Endothelial cell of umbilical vein (primary cell): ENCODE data around the gene SSH3. TPM values are rescaled to one million over a fixed set of nuclear protein-coding genes. Genes with fewer than 3 reads are reported as not detected.

Experiments
- BruUV-seq: library from RNA; stranded (reverse); fragments of 400-500 nt; replicated peaks from 2 replicates; lab custom pipeline; 2021; lab: Mats Ljungman, UMichigan
- CTCF ChIA-PET: fragments of 300-600, 350-600 bp; sonication (Branson Sonifier 250); formaldehyde crosslinking; loops from one replicate; lab custom pipeline; 2021; ENCODE audit warnings: antibody characterized with exemption, inconsistent platforms; lab: Charles Lee
- POLR2A ChIA-PET: fragments of 300-600, 350-600 bp; sonication (Branson Sonifier 250); formaldehyde crosslinking; loops from one replicate; lab custom pipeline; 2021; ENCODE audit warnings: antibody characterized with exemption, inconsistent platforms; lab: Charles Lee
- DNase-seq: peaks from one replicate; pipeline ENCODE4 v3.0.0-alpha.2; 2011; ENCODE audit warnings: low read depth, low spot score
- FAIRE-seq: peaks from 2 replicates; lab custom pipeline; 2011; peaks lifted over from hg19 to GRCh38; lab: Jason Lieb, UNC
- H2AFZ ChIP-seq: 2 replicates; pipeline ENCODE4 v1.6.0; 2012; ENCODE audit warnings: low read depth, low read length, control low read depth, inconsistent platforms
- H3K27ac ChIP-seq: 2 replicates; pipeline ENCODE4 v1.5.1; 2011; ENCODE audit warnings: low read depth, mild to moderate bottlenecking, control low read depth, low read length, moderate library complexity; ENCODE audit not compliant: insufficient read depth
- H3K27me3 ChIP-seq, 2 experiments: 2 replicates each; pipeline versions ENCODE4 v1.6.0 to v1.6.1; 2011; ENCODE audit warnings: low read length in 2 of 2, mixed read lengths in 1 of 2; ENCODE audit not compliant: control insufficient read depth in 2 of 2, insufficient read depth in 2 of 2
- H3K36me3 ChIP-seq, 2 experiments: 2 replicates in 1 of 2; 3 replicates in 1 of 2; pipeline ENCODE4 v1.5.1; 2011; ENCODE audit warnings: low read length in 2 of 2, mild to moderate bottlenecking in 1 of 2, moderate library complexity in 1 of 2; ENCODE audit not compliant: control insufficient read depth in 2 of 2, insufficient read depth in 2 of 2; ENCODE audit errors: extremely low read depth in 1 of 2
- H3K4me1 ChIP-seq: 3 replicates; pipeline ENCODE4 v1.5.1; 2011; ENCODE audit warnings: mild to moderate bottlenecking, low read length; ENCODE audit not compliant: control insufficient read depth, insufficient read depth; ENCODE audit errors: extremely low read depth
- H3K4me2 ChIP-seq: 2 replicates; pipeline ENCODE4 v1.6.1; 2011; ENCODE audit warnings: low read length, control low read depth, mixed read lengths; ENCODE audit not compliant: insufficient read depth
- H3K4me3 ChIP-seq, 3 experiments: fragments of 200-600 bp in 1 of 3; sonication (generic), shearing (Covaris generic) in 1 of 3; replicated peaks in 1 of 3; 2 replicates each; pipeline ENCODE4 v1.5.1; 2011 to 2016; ENCODE audit warnings: control low read depth in 3 of 3, low read length in 3 of 3, mild to moderate bottlenecking in 2 of 3, inconsistent platforms in 1 of 3, low read depth in 1 of 3, moderate library complexity in 1 of 3; ENCODE audit not compliant: insufficient read depth in 1 of 3
- H3K79me2 ChIP-seq: 2 replicates; pipeline ENCODE4 v1.6.0; 2012; ENCODE audit warnings: low read length, inconsistent platforms; ENCODE audit not compliant: control insufficient read depth, insufficient read depth
- H3K9ac ChIP-seq: replicated peaks from 2 replicates; pipeline ENCODE3; 2011; ENCODE audit warnings: low read length, control low read depth; ENCODE audit not compliant: insufficient read depth; ENCODE audit errors: extremely low read depth
- H3K9me1 ChIP-seq: replicated peaks from 3 replicates; pipeline ENCODE4 v1.6.0; 2011; ENCODE audit warnings: mild to moderate bottlenecking, low read length; ENCODE audit not compliant: control insufficient read depth, insufficient read depth; ENCODE audit errors: extremely low read depth
- H3K9me3 ChIP-seq: replicated peaks from 2 replicates; pipeline ENCODE4 v1.5.1; 2012; ENCODE audit warnings: low read length, inconsistent platforms; ENCODE audit not compliant: control insufficient read depth, insufficient read depth
- H4K20me1 ChIP-seq: replicated peaks from 2 replicates; pipeline ENCODE3; 2011; ENCODE audit warnings: mild to moderate bottlenecking, low read length; ENCODE audit not compliant: control insufficient read depth, insufficient read depth; ENCODE audit errors: extremely low read depth
- EZH2 ChIP-seq: IDR thresholded peaks from 2 replicates; pipeline ENCODE4 v1.6.1; 2012; ENCODE audit warnings: borderline replicate concordance, low read depth, mild to moderate bottlenecking, moderate library complexity, low read length, inconsistent platforms; ENCODE audit not compliant: severe bottlenecking
- FOS ChIP-seq: IDR thresholded peaks from 2 replicates; pipeline ENCODE4 v1.6.1; 2011; ENCODE audit warnings: mild to moderate bottlenecking, low read length, moderate library complexity, borderline replicate concordance; ENCODE audit not compliant: insufficient read depth
- MYC ChIP-seq: IDR thresholded peaks from one replicate; pipeline ENCODE4 v1.6.1; 2011; ENCODE audit warnings: mild to moderate bottlenecking, low read depth, low read length
- POLR2A ChIP-seq: IDR thresholded peaks from 2 replicates; pipeline ENCODE4 v1.6.1; 2012; ENCODE audit warnings: low read depth, mild to moderate bottlenecking, control low read depth, low read length
- POLR2AphosphoS5 ChIP-seq: IDR thresholded peaks from 2 replicates; pipeline ENCODE4 v1.6.1; 2012; ENCODE audit warnings: low read depth, mild to moderate bottlenecking, control low read depth, low read length, moderate library complexity; ENCODE audit not compliant: insufficient read depth
- dilution Hi-C: fragments of 300-500 bp; cut with MboI; formaldehyde crosslinking; loops from one replicate; pipeline ENCODE4 v1.15.0; 2019; ENCODE audit warnings: low sequenced_read_pairs; ENCODE audit not compliant: extremely low pct_ligation_motif_present
- intact Hi-C: fragments of 100-400 bp; cut with micrococcal nuclease; formaldehyde crosslinking; loops from one replicate; pipeline ENCODE4 v1.10.0; 2022
- polyA plus RNA-seq, 4 experiments: library from polyadenylated mRNA; depleted of rRNA in 3 of 4; stranded (reverse) in 3 of 4; unstranded in 1 of 4; fragments of >200 nt; gene quantifications; 2 replicates each; pipeline versions ENCODE4 v1.2.1 to v1.2.3, GENCODE V29; 2011 to 2012; ENCODE audit warnings: missing spikeins in 1 of 4
- total RNA-seq: library from RNA; stranded (reverse); gene quantifications from 2 replicates; pipeline ENCODE4 v1.2.3, GENCODE V29; 2021
- TF ChIP-seq, protein P1 (sequence below): IDR thresholded peaks from 2 replicates; pipeline ENCODE4 v1.6.1; 2011; ENCODE audit not compliant: insufficient read depth, insufficient read length

The SSH3 gene
- total and polyA plus RNA-seq, 2 donors (not counting 3 experiments of a cell fraction or from before 2014, with no cell fraction given), result 14.3 to 16.5 TPM

DNA sequence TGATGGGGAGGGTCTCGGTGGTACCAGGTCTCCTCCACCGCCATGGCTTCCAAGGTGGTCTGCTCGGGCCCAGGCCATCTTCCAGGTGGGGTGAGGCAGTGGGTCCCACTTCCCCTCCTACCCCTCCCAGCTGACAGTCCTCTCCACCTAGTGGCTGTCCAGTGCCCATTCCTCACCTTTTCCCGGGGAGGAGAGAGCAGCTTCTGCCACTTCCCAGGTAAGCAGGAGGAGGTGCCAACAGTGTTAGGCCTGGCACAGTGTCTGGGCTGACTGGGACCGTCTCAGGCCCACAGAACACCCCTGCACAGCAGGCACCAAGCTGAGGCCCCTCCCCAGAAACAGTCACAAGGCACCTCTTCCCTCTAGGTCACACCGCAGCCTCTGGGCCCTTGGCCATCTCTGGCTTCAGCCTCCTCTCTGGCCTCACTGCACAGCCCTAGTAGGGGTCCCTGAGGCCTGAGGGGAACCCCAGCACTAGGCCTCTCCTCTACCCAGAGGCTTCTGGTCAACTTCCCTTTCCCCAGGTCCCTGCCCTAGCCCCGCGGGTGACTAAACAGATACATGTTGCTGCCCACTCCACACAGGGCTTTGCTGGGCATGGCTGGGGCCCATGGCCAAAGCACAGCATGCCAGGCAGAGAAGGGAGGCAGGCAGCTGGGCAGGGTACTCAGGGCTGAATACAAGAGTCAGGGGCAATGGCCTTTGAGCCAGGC is 16.6 kb upstream of the SSH3 start:
- dilution Hi-C loops (no loop called here), intact Hi-C loops (no loop called here)
- Histone ChIP-seq H3K9me3 (no peaks in the 10 kb centered on the region), H3K4me1 (peaks cover 22% of the 10 kb centered on the region), H3K4me2 (no peak overlapping the region), H3K9me1 (no peaks in the 10 kb centered on the region), H3K9ac (no peak overlapping the region), H3K4me3 (no peak overlapping the region), H3K27me3 (no peaks in the 10 kb centered on the region), H2AFZ (no peak overlapping the region), H3K36me3 (peaks cover 0 to 40% of the 10 kb centered on the region in 2 experiments), H3K27ac (peak overlapping the region; percentile 3), H4K20me1 (no peaks in the 10 kb centered on the region), H3K79me2 (peaks cover 17% of the 10 kb centered on the region)
- DNase-seq (no peak), FAIRE-seq (no peak)
- CTCF ChIA-PET, result interaction anchor here (1.0 to 1.9 kb wide), 2 partner anchors 20 to 30 kb away, joined by 3 to 4 read pairs; partner anchors contain the start of gene GRK2
- POLR2A ChIA-PET, result no interaction called here
- no TSS peak for BruUV-seq
- TF ChIP-seq EZH2 (no peak), MYC (no peak), POLR2A (no peak), POLR2AphosphoS5 (no peak), FOS (no peak)
- TF ChIP-seq, protein P1, sequence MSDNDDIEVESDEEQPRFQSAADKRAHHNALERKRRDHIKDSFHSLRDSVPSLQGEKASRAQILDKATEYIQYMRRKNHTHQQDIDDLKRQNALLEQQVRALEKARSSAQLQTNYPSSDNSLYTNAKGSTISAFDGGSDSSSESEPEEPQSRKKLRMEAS, result no peak
